GM12864 (cell line): ENCODE results near the gene THSD4.

Source experiments
- DNase-seq: peaks from one replicate; pipeline ENCODE4 v3.0.0-alpha.2; 2011; ENCODE audit warnings: low read depth
- H3K4me3 ChIP-seq: 2 replicates; pipeline ENCODE4 v1.5.1; 2011; ENCODE audit warnings: mild to moderate bottlenecking, low read depth, low read length, control low read depth
- TF ChIP-seq, protein P1 (sequence below): IDR thresholded peaks from 2 replicates; pipeline ENCODE4 v1.5.1; 2011; ENCODE audit warnings: low read depth, mild to moderate bottlenecking, moderate library complexity, low read length, control low read depth, inconsistent platforms; ENCODE audit errors: missing control alignments

Gene THSD4

DNA sequence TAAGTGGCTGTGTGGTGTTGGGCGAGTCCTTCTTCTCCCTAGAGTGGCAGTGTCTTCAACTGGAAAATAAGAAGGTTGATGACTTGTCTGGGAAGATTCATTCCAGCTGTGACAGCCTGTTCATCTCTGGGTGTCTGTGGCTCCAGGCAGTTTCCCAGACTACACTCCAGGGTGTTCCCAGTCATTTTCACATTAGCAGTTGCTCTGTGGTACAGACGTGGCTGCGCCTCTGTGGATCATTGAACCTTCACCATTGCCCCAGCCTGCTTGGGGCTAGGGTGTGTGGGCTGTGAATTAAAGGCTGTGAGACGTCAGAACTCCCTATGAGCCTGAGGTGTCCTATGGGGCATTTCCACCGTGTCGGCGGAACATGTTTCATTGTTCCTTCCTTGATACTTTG, 455.5 kb downstream of the THSD4 start:
- TF ChIP-seq, protein P1, sequence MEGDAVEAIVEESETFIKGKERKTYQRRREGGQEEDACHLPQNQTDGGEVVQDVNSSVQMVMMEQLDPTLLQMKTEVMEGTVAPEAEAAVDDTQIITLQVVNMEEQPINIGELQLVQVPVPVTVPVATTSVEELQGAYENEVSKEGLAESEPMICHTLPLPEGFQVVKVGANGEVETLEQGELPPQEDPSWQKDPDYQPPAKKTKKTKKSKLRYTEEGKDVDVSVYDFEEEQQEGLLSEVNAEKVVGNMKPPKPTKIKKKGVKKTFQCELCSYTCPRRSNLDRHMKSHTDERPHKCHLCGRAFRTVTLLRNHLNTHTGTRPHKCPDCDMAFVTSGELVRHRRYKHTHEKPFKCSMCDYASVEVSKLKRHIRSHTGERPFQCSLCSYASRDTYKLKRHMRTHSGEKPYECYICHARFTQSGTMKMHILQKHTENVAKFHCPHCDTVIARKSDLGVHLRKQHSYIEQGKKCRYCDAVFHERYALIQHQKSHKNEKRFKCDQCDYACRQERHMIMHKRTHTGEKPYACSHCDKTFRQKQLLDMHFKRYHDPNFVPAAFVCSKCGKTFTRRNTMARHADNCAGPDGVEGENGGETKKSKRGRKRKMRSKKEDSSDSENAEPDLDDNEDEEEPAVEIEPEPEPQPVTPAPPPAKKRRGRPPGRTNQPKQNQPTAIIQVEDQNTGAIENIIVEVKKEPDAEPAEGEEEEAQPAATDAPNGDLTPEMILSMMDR, result no peak
- no peak overlapping the region for H3K4me3 ChIP-seq
- no peak for DNase-seq

DNA sequence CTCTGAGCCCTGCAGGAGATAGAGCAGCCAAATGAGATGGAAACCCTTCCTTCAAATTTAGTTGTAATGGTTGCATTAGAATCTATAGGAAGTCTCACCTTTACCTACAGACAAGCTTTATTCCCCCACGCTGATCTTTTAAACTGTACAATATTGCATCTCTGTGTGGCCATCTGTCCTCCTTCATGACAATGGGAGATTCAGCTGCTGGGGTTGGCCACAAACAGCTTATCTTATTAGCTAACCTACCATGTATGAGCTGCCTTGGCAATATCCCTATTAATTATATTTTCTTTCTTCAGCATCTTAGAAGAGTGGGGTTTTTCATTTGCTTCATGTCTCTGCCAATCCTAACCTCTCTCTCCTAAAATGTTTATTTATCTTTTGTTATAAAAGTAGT, 456.4 kb downstream of the THSD4 start:
- no peak for DNase-seq
- H3K4me3 ChIP-seq, result no peak overlapping the region
- TF ChIP-seq, protein P1, result no peak

DNA sequence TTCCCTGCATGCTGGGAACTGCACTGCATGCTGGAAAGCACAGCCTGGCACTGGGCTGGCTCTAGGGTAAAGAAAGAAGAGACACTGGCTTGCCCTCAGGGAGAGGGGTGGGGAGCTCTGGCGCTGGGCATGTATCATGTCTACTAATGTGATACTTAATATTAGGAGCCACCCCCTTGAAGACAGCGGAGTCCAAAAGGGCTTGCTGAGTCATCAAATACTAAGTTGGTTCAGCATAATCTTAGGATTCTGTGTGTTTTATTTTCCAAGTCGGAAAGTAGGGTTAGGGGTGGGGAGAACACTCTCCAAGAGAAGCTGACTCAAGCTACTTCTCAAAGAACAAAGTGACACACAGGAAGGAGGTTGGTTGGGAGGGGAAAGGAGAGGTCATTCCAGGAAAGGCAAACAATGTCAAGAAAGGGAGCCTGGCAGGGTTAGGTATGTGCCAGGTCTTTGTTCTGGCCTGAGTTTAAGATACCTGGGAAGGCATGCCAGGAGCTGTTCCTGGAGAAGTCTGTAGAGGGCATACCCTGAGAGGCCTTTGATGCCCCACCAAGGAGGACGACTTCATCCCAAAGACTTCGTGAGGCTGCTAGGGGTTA, 457.3 kb downstream of the THSD4 start:
- TF ChIP-seq, protein P1, result no peak
- H3K4me3 ChIP-seq, result no peak overlapping the region
- DNase-seq, result no peak

DNA sequence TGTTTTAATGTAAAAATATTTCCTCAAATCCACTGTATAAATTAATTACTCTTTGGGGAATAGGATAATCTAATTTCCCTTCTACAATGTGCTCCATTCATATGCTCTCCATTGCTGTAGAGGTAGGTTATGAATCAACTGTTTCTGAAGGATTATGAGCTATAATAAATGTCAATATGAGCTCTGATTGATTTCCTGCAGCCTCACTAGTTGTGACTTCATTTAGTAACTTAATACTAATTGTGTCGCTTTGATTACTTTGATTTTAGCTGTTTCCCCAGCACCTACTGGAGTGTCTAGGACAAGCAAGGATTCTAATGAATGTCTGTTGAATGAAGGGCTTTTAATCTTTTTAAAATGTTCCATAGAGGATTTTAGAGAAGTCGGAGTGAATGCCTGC, 458.3 kb downstream of the THSD4 start:
- no peak overlapping the region for H3K4me3 ChIP-seq
- DNase-seq, result no peak
- TF ChIP-seq, protein P1, result no peak

DNA sequence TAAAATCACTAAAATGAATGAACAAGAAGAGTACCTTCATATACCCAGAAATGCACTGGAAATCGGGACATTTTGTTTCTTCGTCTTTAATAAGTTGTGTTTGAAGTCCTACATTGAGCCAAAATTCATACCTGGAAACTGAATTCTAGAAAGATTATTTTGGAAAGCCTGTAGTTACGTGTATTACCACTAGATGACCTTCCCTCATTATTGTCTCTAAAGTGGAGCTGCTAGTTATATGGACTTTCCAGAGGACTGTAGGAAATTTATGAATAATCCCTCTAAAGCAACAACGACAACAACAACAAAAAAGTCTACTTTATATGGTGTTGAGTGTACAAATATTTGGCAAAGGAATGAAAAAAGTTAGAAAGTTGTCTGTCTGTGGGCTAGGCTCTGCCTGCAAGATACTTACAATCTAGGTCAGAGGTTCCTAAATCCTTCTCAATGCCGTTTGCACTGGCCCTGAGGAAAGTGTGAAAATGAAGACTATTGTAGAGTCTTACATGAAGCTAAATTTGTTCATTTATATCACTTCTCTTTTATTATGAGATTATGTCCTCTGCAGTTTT, 460.3 kb downstream of the THSD4 start:
- DNase-seq, result no peak
- H3K4me3 ChIP-seq, result no peak overlapping the region
- TF ChIP-seq, protein P1, result peak; percentile 50

DNA sequence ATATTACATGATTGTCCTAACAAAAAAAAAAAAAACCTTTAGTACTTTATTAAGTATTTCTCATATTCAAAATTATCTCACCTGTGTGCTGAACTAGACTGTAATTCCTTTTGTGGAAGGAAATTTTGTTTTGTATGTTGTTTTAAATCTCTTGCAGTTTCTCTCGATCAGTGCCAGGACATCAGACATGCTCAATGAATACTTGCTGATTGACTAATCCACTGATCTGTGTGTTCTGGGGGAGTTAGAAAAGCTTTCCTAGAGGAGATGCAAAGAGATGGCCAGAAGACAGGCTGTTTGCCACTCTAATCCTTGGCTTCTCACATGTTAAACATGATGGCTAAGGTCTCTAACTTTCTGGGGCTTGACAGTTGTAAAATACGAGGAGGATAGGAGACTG, 461.8 kb downstream of the THSD4 start:
- DNase-seq, result no peak
- TF ChIP-seq, protein P1, result no peak
- H3K4me3 ChIP-seq, result no peak overlapping the region

DNA sequence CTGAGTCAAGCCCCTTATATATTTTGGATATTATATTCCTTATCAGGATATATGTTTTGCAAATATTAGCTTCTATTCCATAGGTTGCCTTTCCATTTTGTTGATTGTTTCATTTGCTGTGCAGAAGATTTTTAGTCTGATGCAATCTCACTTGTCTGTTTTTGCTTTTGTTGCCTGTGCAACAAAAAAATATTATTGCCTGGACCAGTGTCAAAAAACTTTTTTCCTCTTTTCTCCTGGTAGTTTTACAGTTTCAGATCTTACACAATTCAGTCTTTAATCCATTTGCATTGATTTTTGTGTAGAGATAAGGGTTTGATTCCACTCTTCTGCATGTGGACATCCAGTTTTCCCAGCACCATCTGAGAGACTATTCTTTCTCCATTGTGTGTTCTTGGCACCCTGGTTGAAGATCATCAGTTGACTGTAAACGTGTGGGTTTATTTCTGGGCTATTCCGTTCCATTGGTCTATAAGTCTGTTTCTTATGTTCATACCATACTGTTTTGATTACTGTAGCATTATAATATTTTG, 466.2 kb downstream of the THSD4 start:
- TF ChIP-seq, protein P1, result no peak

More for the DNA sequence above, 466.2 kb downstream of the THSD4 start:
- H3K4me3 ChIP-seq, result no peak overlapping the region
- no peak for DNase-seq
